GM19351 (cell line): ENCODE data around the gene CCDC24.

ENCODE experiments used
- ATAC-seq: cut with Tn5 transposase; IDR thresholded peaks from one replicate; pipeline ENCODE4 v1.9.1; 2021; ENCODE audit warnings: mild to moderate bottlenecking, moderate library complexity; ENCODE audit not compliant: unreplicated experiment

CCDC24 gene

GRCh38 chr1:43979528-43980254 is 11.7 kb upstream of the CCDC24 start:
- no peak for ATAC-seq

- no peak for ATAC-seq
Observed at GRCh38 chr1:43980255-43981134, 10.9 kb upstream of the CCDC24 start.

GRCh38 chr1:43981135-43981491 is 10.3 kb upstream of the CCDC24 start:
- ATAC-seq: no peak

DNA sequence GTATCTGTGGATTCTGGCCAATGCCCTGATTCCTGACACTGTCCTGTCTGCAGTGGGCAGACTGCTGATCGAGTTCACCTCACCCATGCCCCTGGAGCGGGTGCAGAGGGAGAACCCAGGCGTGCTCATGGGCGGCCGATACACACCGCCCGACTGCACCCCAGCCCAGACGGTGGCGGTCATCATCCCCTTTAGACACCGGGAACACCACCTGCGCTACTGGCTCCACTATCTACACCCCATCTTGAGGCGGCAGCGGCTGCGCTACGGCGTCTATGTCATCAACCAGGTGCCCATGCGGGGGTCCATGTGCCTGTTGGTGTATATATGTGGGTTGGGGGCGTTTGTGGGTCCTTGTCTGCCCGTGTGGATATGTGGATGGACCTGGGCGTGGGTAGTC is 9.8 kb upstream of the CCDC24 start:
- no peak for ATAC-seq

DNA sequence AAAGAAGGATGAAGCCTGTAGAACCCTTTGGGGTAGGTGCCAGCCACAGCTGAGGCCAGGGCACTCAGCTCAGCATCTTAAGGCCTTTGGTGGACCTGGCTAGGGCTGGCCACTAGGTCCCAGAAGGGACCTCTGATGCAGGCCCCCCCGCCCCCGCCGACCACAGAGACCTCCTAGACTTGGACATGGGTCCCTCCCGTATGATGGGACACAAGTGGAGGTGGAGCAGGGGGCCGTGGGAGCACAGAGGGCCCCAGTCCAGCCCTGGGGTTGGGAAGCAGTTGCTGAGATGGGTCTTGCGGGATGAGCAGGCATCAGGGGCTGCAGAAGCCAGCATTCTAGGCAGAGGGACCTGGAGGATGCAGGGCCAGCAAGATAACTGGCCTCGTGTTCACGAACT is 9.2 kb upstream of the CCDC24 start:
- ATAC-seq: no peak

GRCh38 chr1:43982808-43983207 is 8.6 kb upstream of the CCDC24 start:
- no peak for ATAC-seq

DNA sequence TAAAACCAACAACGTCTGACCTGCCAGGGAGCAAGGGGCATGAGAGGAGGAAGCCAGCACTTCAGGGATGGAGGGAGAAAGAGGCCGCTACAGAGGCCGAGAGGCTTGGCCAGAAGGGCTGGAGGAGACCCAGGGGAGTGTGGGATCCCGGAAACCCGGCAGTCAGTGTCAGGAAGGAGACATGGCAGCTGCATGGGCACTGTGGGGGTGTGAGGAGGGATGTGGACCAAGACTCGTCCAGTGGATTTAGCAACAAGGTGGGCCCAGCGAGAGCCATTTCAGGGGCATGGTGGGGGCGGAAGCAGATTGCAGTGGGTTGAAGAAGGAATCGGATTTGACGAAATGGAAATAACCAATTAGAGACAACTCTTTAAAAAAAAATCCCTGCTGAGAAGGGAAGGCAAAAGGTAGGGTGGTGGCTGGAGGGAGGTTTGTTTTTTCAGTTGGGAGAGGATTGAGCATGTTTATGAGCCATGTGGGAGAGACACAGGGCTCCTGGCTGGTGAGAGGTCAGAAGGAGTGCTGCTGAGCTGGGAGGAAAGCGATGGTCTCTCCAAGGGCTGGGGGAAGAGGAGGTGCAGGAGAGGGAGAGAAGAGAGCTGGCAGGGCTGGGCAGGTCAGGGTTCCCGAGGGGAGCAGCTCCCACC is 8.0 kb upstream of the CCDC24 start:
- ATAC-seq: no peak

DNA sequence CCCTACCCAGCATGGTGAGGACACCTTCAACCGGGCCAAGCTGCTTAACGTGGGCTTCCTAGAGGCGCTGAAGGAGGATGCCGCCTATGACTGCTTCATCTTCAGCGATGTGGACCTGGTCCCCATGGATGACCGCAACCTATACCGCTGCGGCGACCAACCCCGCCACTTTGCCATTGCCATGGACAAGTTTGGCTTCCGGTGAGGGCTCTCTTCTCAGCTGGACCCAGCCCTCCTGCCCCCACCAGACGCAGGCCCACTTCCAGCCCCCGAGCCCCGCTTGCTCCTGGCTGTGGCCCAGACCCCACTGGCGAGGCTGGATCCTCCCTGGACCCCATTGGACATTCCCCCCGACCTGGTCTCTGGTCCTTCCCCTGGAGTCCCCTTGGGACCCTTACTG is 6.5 kb upstream of the CCDC24 start:
- ATAC-seq: no peak

- no peak for ATAC-seq
Observed at GRCh38 chr1:43985984-43986595, 5.3 kb upstream of the CCDC24 start.

DNA sequence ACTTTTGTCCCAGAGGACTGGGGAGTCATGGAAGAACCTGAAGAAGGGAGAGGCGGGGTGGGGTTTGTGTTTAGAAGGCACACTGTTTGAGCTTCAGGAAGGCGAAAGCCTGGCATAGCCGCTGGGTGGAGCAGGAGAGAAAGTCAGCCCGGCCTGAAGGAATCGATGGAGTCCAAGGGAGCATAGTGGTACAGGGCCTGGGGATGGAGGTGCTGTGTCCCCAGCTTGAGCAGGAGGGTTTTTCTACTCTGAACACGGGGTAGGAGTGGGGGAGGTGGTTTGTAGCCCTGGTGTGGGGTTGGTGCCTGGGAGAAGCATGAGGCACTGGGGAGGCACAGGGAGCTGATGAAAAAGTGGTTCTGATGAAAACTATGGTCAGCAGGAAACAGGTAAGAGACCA is 4.7 kb upstream of the CCDC24 start:
- ATAC-seq: no peak

- ATAC-seq: no peak
Observed at GRCh38 chr1:43987159-43987902, 4.1 kb upstream of the CCDC24 start.

GRCh38 chr1:43990271-43991199 is 864 bp upstream of the CCDC24 start:
- ATAC-seq: no peak

DNA sequence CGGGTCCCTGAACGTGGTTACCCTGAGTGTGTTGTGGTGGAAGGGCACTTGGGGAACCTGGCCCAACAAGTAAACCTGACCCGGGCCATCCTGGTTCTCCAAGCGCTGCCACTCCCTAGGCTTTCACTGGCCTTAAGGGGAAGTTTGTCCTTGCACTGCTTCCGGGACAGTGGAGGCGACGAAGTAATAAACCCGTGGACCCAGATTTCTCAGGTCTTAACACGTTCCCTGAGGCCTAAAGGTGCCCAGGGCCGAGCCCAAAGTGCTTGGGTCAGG is 261 bp upstream of the CCDC24 start:
- no peak for ATAC-seq

DNA sequence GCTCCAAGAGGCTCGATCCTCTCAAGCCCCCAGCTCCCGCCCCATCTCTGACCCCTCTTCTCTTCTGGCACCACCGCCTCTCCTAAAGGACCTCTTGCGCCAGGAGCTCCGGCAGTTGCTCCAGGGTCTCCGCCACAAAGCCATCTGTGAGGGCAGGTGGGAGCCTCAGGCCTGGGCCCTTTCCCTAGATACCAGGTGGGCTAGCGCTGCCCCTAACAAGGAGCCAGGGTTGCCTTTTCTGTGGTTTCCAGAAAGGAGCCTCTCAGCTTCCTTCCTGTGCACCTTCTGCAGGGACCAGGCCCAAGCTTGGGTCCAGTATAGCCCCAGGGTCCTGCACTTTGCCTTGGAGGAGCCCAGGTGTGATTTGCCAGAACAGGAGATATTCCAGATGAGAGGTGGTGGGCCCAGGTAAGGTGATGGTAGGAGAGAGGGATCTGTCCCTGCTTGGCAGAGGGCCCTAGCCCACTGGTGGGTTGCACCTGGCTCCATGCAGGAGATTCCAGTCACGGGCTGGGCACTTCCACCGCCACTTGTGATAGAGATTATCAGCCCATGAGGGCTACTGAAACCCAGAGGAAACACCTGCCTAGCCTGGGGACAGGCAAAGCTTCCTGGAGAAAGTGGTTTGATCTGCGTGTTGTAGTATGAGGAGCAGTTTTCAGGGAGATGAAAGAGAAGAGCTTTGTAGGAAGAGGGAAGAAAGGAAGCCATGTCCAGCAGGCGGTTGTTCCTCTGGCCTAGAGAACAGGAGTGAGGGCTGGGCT is 1.0 kb downstream of the CCDC24 start:
- ATAC-seq: no peak

DNA sequence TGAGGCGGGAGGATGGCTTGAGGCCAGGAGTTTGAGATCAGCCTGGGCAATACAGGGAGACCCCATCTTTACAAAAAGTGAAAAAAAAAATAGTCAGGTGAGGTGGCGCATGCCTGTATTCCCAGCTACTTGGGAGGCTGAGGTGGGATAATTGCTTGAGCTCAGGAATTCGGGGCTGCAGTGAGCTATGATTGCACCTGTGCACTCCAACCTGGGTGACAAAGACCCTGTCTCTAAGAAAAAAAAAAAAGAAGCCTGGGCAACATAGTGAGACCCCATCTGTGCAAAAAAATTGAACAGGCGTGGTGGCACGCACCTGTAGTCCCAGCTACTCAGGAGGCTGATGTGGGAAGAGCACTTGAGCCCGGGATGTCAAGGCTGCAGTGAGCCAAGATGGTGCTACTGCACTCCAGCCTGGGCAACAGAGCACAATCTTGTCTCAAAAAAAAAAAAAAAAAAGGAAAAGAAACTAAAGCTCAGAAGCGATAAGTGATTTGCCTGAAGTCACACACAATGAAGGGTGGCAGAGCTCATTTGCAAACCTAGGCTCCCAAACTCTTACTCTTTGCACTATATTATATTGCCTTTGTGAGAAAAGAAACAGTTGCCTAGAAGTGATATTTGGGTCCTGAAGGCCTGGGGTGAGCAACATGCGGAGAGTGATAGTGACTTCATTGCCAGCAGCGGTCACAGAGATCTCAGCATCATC is 2.0 kb downstream of the CCDC24 start:
- no peak for ATAC-seq

- ATAC-seq: no peak
Observed at GRCh38 chr1:43994071-43994470, 2.7 kb downstream of the CCDC24 start.

GRCh38 chr1:43994794-43995790 is 3.7 kb downstream of the CCDC24 start:
- ATAC-seq: no peak
